Lower lobe of right lung (tissue), 2 donors: ENCODE measurements around the gene SLX4. TPM values are rescaled to one million over a fixed set of nuclear protein-coding genes. Genes with fewer than 3 reads are reported as not detected.

Experiments used
- ATAC-seq, 2 donors: fragments of 200-7000 bp; cut with Tn5 transposase; one replicate each; pipeline ENCODE4 v1.9.1; 2020 to 2022; ENCODE audit warnings: mild to moderate bottlenecking in 2 of 2, moderate library complexity in 2 of 2
- DNase-seq: peaks from one replicate; pipeline ENCODE4 v3.0.0-alpha.2; 2020
- H3K27ac ChIP-seq: fragments of 200-600 bp; one replicate; pipeline ENCODE4 v1.8.0; 2022
- H3K27me3 ChIP-seq: fragments of 200-600 bp; one replicate; pipeline ENCODE4 v1.8.0; 2022; ENCODE audit warnings: low read depth
- H3K36me3 ChIP-seq: fragments of 200-600 bp; one replicate; pipeline ENCODE4 v1.8.0; 2022; ENCODE audit warnings: mild to moderate bottlenecking
- H3K4me1 ChIP-seq: fragments of 200-600 bp; one replicate; pipeline ENCODE4 v1.8.0; 2022
- H3K4me3 ChIP-seq: fragments of 200-600 bp; one replicate; pipeline ENCODE4 v1.8.0; 2022; ENCODE audit warnings: mild to moderate bottlenecking
- H3K9me3 ChIP-seq: fragments of 200-600 bp; one replicate; pipeline ENCODE4 v1.8.0; 2022
- intact Hi-C: fragments of 100-400 bp; cut with DNase I; formaldehyde crosslinking; loops from one replicate; pipeline ENCODE4 v1.11.0; 2022
- total RNA-seq: library from RNA; stranded (reverse); fragmentation: NEBNext Ultra II Directional; extraction: Animal tissue kit (Norgen Biotek cat#: 25700); gene quantifications from one replicate; pipeline ENCODE4 v1.2.1, GENCODE V29; 2021
- TF ChIP-seq, protein P1 (sequence below): fragments of 200-600 bp; IDR thresholded peaks from one replicate; pipeline ENCODE4 v1.8.0; 2022; ENCODE audit warnings: antibody characterized with exemption, mild to moderate bottlenecking
- donor health status: DM: no; HTN: yes; CAD: no; lungs with severe emphysema.

Gene SLX4
- total RNA-seq, 1 donor from 2014 or later: 5.7 TPM

DNA sequence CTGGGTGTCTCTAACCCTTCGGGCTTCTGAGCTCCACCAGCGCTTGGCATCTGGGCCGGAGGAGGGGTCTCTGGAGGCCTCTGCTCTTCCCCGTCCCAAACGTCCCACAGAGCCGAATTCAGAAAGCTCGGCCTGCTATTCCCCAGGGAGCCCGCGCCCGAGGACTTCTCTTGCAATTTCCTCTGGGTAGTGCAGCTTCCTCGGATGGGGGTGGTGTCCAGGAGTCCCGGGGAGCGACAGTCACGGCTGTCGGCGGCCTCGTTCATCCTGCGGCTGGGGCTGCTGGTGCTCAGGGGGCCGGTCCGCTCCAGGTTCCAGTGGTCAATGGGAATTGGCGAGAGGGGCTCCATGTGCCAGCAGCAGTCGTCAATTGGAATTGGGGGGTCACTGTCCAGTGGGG, 22.4 kb downstream of the SLX4 start:
- H3K27ac ChIP-seq: no peak overlapping the region
- intact Hi-C loops: no loop called here
- no peaks in the 10 kb centered on the region for H3K27me3 ChIP-seq
- DNase-seq (peak; percentile 47), ATAC-seq (no peak)
- H3K4me3 ChIP-seq: no peak overlapping the region
- no peaks in the 10 kb centered on the region for H3K9me3 ChIP-seq
- peaks cover 23% of the 10 kb centered on the region for H3K4me1 ChIP-seq
- TF ChIP-seq, protein P1, sequence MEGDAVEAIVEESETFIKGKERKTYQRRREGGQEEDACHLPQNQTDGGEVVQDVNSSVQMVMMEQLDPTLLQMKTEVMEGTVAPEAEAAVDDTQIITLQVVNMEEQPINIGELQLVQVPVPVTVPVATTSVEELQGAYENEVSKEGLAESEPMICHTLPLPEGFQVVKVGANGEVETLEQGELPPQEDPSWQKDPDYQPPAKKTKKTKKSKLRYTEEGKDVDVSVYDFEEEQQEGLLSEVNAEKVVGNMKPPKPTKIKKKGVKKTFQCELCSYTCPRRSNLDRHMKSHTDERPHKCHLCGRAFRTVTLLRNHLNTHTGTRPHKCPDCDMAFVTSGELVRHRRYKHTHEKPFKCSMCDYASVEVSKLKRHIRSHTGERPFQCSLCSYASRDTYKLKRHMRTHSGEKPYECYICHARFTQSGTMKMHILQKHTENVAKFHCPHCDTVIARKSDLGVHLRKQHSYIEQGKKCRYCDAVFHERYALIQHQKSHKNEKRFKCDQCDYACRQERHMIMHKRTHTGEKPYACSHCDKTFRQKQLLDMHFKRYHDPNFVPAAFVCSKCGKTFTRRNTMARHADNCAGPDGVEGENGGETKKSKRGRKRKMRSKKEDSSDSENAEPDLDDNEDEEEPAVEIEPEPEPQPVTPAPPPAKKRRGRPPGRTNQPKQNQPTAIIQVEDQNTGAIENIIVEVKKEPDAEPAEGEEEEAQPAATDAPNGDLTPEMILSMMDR: no peak
- peaks cover 17% of the 10 kb centered on the region for H3K36me3 ChIP-seq

DNA sequence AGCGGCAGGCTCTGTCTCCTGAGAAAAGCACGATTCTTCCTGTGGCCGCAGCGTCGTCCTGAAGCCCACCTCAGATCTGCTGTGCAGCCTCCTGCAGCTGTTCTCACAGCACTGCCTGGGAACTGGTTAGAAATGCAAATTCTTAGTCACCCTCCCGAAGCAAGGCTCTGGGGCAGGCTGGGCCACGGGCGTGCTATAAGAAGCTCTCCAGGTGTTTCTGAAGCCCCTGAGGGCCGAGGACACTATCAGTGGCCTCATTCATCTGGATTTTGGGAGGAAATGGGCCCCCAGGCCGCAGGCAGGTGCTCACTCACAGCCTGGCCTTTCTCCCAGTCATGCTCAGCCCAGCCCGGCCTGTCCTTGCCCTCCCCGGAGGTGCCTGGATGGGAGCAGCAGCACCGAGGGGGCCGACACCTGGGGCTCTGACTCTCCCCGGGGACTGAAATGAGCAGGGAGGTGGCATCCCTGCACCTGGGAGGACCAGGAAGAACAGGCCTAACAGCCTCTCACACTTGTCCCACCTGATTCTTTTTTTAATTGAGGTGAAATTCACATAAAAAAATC, 23.8 kb downstream of the SLX4 start:
- H3K4me3 ChIP-seq: no peak overlapping the region
- H3K4me1 ChIP-seq: peaks cover 23% of the 10 kb centered on the region
- no peak for ATAC-seq
- DNase-seq: peak; percentile 33
- no peaks in the 10 kb centered on the region for H3K27me3 ChIP-seq
- H3K36me3 ChIP-seq: peaks cover 30% of the 10 kb centered on the region
- no peaks in the 10 kb centered on the region for H3K9me3 ChIP-seq
- TF ChIP-seq, protein P1: no peak
- intact Hi-C loops: no loop called here
- no peak overlapping the region for H3K27ac ChIP-seq

DNA sequence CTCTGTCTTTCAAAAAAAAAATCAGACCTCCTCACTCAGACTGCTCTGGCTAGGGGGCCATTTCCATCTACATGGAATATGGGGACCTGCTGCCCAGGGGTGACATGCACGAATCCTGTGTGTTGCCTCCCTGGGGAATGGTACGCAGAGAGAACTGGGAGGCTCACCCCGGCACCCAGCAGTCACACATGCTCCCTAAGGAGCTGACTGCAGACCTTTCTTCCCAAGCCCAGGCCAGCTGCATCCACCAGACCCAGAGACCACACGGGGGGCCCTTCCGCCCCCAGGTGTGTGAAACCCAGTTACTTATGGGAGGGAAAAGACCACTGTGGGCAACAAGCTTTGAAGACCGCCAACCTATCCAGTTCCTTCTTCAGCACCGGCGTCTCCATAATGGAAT, 27.0 kb downstream of the SLX4 start:
- no peaks in the 10 kb centered on the region for H3K4me1 ChIP-seq
- no peak overlapping the region for H3K27ac ChIP-seq
- ATAC-seq (no peak), DNase-seq (no peak)
- no peaks in the 10 kb centered on the region for H3K9me3 ChIP-seq
- no peaks in the 10 kb centered on the region for H3K27me3 ChIP-seq
- H3K4me3 ChIP-seq: no peak overlapping the region
- TF ChIP-seq, protein P1: no peak
- peaks cover 24% of the 10 kb centered on the region for H3K36me3 ChIP-seq
- intact Hi-C loops: no loop called here

DNA sequence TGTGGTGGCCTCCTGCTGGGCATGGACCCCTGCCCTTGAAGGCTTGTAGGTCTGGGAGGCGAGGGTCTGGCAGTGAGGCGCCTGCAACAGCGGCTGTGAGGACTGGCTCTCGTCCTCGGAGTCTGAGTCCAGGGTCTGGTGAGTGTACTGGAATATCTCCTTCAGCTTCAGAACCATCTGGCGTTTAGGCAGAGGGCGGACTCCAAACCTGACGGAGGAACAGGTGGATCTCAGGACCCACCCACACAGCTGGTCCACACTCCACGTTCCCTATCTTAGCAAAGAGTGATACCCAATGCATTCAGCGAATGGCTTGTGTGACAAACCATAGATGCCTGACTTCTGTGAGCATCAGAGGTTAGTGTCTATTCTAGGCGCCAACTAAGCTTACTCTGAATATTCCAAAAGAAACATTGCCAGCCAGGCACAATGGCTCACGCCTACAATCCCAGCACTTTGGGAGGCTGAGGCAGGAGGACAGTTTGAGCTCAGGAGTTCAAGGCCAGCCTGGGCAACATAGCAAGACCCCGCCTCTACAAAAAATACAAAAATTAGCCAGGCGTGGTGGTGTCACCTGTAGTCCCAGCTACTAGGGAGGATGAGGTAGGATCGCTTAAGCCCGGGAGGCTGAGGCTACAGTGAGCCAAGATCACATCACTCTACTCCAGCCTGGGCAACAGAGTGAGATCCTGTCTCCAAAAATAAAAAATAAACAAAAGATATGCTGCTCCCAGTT, 27.9 kb downstream of the SLX4 start:
- Histone ChIP-seq H3K27ac (no peak overlapping the region), H3K27me3 (no peaks in the 10 kb centered on the region), H3K4me3 (no peak overlapping the region), H3K4me1 (no peaks in the 10 kb centered on the region), H3K36me3 (peaks cover 24% of the 10 kb centered on the region), H3K9me3 (no peaks in the 10 kb centered on the region)
- DNase-seq: no peak
- intact Hi-C loops: no loop called here
- TF ChIP-seq, protein P1: no peak
- no peak for ATAC-seq

DNA sequence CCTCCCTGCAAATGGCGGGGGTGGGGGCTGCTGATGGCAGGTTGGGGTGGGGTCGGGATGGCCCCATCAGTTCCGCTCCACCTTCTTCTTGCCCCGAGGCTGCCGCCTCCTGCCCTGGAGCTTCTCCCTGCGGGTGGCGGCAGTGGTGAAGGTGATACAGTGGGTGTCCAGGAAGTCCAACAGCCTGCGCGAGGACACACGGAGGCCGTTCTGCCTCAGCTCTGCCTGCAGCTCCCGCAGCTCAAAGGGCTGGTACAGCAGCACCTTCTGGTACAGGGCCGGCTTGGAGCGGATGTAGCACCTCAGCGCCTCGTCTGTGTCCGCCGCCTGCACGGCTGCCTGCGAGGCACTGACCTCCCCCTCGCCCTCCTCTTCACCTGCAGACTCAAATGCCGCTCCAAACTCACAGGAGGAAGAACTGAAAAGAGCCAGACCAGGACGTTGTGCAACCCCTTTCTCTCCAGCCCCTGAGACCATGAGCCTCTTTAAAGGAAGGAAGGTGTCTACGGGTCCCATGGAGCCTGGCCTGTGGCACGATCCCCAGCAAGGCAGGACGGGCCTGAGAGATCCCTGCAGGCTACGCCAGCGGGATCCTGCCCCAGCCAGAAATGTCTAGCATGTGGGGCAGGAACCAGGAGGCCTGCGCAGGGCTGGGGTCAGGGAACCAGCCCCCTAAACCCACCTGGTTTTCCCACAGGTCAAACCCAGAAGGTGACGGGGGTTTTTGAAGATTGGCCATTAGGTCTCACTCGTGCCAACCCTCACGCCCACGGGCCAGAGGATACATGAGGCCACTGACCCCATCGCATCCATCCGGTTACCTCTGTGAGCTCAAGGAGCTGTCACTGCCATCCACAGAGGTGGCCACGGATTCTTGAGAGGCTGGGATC, 28.9 kb downstream of the SLX4 start:
- no peak for ATAC-seq
- Histone ChIP-seq H3K27ac (no peak overlapping the region), H3K4me1 (no peaks in the 10 kb centered on the region), H3K36me3 (peaks cover 24% of the 10 kb centered on the region), H3K27me3 (peaks cover under 1% of the 10 kb centered on the region), H3K9me3 (no peaks in the 10 kb centered on the region), H3K4me3 (no peak overlapping the region)
- no peak for DNase-seq
- TF ChIP-seq, protein P1: no peak
- intact Hi-C loops: no loop called here
